Gastroesophageal sphincter (tissue), 3 donors: Measurements from ENCODE around the gene CSTF2.

Experiments
- CTCF ChIP-seq, 4 experiments: fragments of 200-600 bp in 2 of 4; fragments of 450-650 bp in 2 of 4; sonication (generic) in 1 of 4; IDR thresholded peaks; one replicate each; pipeline ENCODE4 v1.5.1; 2017 to 2019; ENCODE audit warnings: antibody characterized with exemption in 4 of 4, mild to moderate bottlenecking in 2 of 4, moderate library complexity in 2 of 4
- EP300 ChIP-seq: sonication (generic); formaldehyde crosslinking; IDR thresholded peaks from one replicate; pipeline ENCODE4 v1.6.1; 2017; ENCODE audit warnings: antibody characterized with exemption, mild to moderate bottlenecking
- POLR2A ChIP-seq, 2 donors: fragments of 450-650 bp; IDR thresholded peaks; one replicate each; pipeline ENCODE4 v1.6.1; 2017; ENCODE audit warnings: antibody characterized with exemption in 2 of 2, mild to moderate bottlenecking in 2 of 2, moderate library complexity in 1 of 2
- POLR2AphosphoS5 ChIP-seq: sonication (generic); formaldehyde crosslinking; IDR thresholded peaks from one replicate; pipeline ENCODE4 v1.6.1; 2017; ENCODE audit warnings: antibody characterized with exemption

- TF ChIP-seq CTCF (IDR thresholded peaks at IDR 0.05): no peak
- no peak for TF ChIP-seq POLR2A (IDR thresholded peaks at IDR 0.05)
- no peak for TF ChIP-seq EP300
- TF ChIP-seq POLR2AphosphoS5: no peak
These were observed 44.6 kb downstream of the CSTF2 start for GRCh38 chrX:100864657-100865391.
